Endothelial cell of umbilical vein (primary cell): ENCODE measurements around the gene NTNG1. TPM values are rescaled to one million over a fixed set of nuclear protein-coding genes. Genes with fewer than 3 reads are reported as not detected.

Source experiments
- BruUV-seq: library from RNA; stranded (reverse); fragments of 400-500 nt; replicated peaks from 2 replicates; lab custom pipeline; 2021; lab: Mats Ljungman, UMichigan
- CTCF ChIA-PET: fragments of 300-600, 350-600 bp; sonication (Branson Sonifier 250); formaldehyde crosslinking; loops from one replicate; lab custom pipeline; 2021; ENCODE audit warnings: antibody characterized with exemption, inconsistent platforms; lab: Charles Lee
- POLR2A ChIA-PET: fragments of 300-600, 350-600 bp; sonication (Branson Sonifier 250); formaldehyde crosslinking; loops from one replicate; lab custom pipeline; 2021; ENCODE audit warnings: antibody characterized with exemption, inconsistent platforms; lab: Charles Lee
- DNase-seq: peaks from one replicate; pipeline ENCODE4 v3.0.0-alpha.2; 2011; ENCODE audit warnings: low read depth, low spot score
- FAIRE-seq: peaks from 2 replicates; lab custom pipeline; 2011; peaks lifted over from hg19 to GRCh38; lab: Jason Lieb, UNC
- H2AFZ ChIP-seq: 2 replicates; pipeline ENCODE4 v1.6.0; 2012; ENCODE audit warnings: low read depth, low read length, control low read depth, inconsistent platforms
- H3K27ac ChIP-seq: 2 replicates; pipeline ENCODE4 v1.5.1; 2011; ENCODE audit warnings: low read depth, mild to moderate bottlenecking, control low read depth, low read length, moderate library complexity; ENCODE audit not compliant: insufficient read depth
- H3K27me3 ChIP-seq, 2 experiments: 2 replicates each; pipeline versions ENCODE4 v1.6.0 to v1.6.1; 2011; ENCODE audit warnings: low read length in 2 of 2, mixed read lengths in 1 of 2; ENCODE audit not compliant: control insufficient read depth in 2 of 2, insufficient read depth in 2 of 2
- H3K36me3 ChIP-seq, 2 experiments: 2 replicates in 1 of 2; 3 replicates in 1 of 2; pipeline ENCODE4 v1.5.1; 2011; ENCODE audit warnings: low read length in 2 of 2, mild to moderate bottlenecking in 1 of 2, moderate library complexity in 1 of 2; ENCODE audit not compliant: control insufficient read depth in 2 of 2, insufficient read depth in 2 of 2; ENCODE audit errors: extremely low read depth in 1 of 2
- H3K4me1 ChIP-seq: 3 replicates; pipeline ENCODE4 v1.5.1; 2011; ENCODE audit warnings: mild to moderate bottlenecking, low read length; ENCODE audit not compliant: control insufficient read depth, insufficient read depth; ENCODE audit errors: extremely low read depth
- H3K4me2 ChIP-seq: 2 replicates; pipeline ENCODE4 v1.6.1; 2011; ENCODE audit warnings: low read length, control low read depth, mixed read lengths; ENCODE audit not compliant: insufficient read depth
- H3K4me3 ChIP-seq, 3 experiments: fragments of 200-600 bp in 1 of 3; sonication (generic), shearing (Covaris generic) in 1 of 3; replicated peaks in 1 of 3; 2 replicates each; pipeline ENCODE4 v1.5.1; 2011 to 2016; ENCODE audit warnings: control low read depth in 3 of 3, low read length in 3 of 3, mild to moderate bottlenecking in 2 of 3, inconsistent platforms in 1 of 3, low read depth in 1 of 3, moderate library complexity in 1 of 3; ENCODE audit not compliant: insufficient read depth in 1 of 3
- H3K79me2 ChIP-seq: 2 replicates; pipeline ENCODE4 v1.6.0; 2012; ENCODE audit warnings: low read length, inconsistent platforms; ENCODE audit not compliant: control insufficient read depth, insufficient read depth
- H3K9ac ChIP-seq: replicated peaks from 2 replicates; pipeline ENCODE3; 2011; ENCODE audit warnings: low read length, control low read depth; ENCODE audit not compliant: insufficient read depth; ENCODE audit errors: extremely low read depth
- H3K9me1 ChIP-seq: replicated peaks from 3 replicates; pipeline ENCODE4 v1.6.0; 2011; ENCODE audit warnings: mild to moderate bottlenecking, low read length; ENCODE audit not compliant: control insufficient read depth, insufficient read depth; ENCODE audit errors: extremely low read depth
- H3K9me3 ChIP-seq: replicated peaks from 2 replicates; pipeline ENCODE4 v1.5.1; 2012; ENCODE audit warnings: low read length, inconsistent platforms; ENCODE audit not compliant: control insufficient read depth, insufficient read depth
- H4K20me1 ChIP-seq: replicated peaks from 2 replicates; pipeline ENCODE3; 2011; ENCODE audit warnings: mild to moderate bottlenecking, low read length; ENCODE audit not compliant: control insufficient read depth, insufficient read depth; ENCODE audit errors: extremely low read depth
- CTCF ChIP-seq, 2 donors: IDR thresholded peaks; 1 replicate in 1 of 2; 2 replicates in 1 of 2; pipeline ENCODE4 v1.5.1; 2011; ENCODE audit warnings: low read length in 2 of 2, mild to moderate bottlenecking in 2 of 2, moderate library complexity in 2 of 2, control low read depth in 1 of 2, inconsistent platforms in 1 of 2, low read depth in 1 of 2; ENCODE audit not compliant: insufficient read depth in 1 of 2; ENCODE audit errors: extremely low read depth in 1 of 2
- EZH2 ChIP-seq: IDR thresholded peaks from 2 replicates; pipeline ENCODE4 v1.6.1; 2012; ENCODE audit warnings: borderline replicate concordance, low read depth, mild to moderate bottlenecking, moderate library complexity, low read length, inconsistent platforms; ENCODE audit not compliant: severe bottlenecking
- FOS ChIP-seq: IDR thresholded peaks from 2 replicates; pipeline ENCODE4 v1.6.1; 2011; ENCODE audit warnings: mild to moderate bottlenecking, low read length, moderate library complexity, borderline replicate concordance; ENCODE audit not compliant: insufficient read depth
- JUN ChIP-seq: IDR thresholded peaks from 2 replicates; pipeline ENCODE4 v1.6.1; 2011; ENCODE audit warnings: borderline replicate concordance, low read depth; ENCODE audit not compliant: insufficient read length, insufficient read depth
- MYC ChIP-seq: IDR thresholded peaks from one replicate; pipeline ENCODE4 v1.6.1; 2011; ENCODE audit warnings: mild to moderate bottlenecking, low read depth, low read length
- POLR2A ChIP-seq: IDR thresholded peaks from 2 replicates; pipeline ENCODE4 v1.6.1; 2012; ENCODE audit warnings: low read depth, mild to moderate bottlenecking, control low read depth, low read length
- POLR2AphosphoS5 ChIP-seq: IDR thresholded peaks from 2 replicates; pipeline ENCODE4 v1.6.1; 2012; ENCODE audit warnings: low read depth, mild to moderate bottlenecking, control low read depth, low read length, moderate library complexity; ENCODE audit not compliant: insufficient read depth
- dilution Hi-C: fragments of 300-500 bp; cut with MboI; formaldehyde crosslinking; loops from one replicate; pipeline ENCODE4 v1.15.0; 2019; ENCODE audit warnings: low sequenced_read_pairs; ENCODE audit not compliant: extremely low pct_ligation_motif_present
- intact Hi-C: fragments of 100-400 bp; cut with micrococcal nuclease; formaldehyde crosslinking; loops from one replicate; pipeline ENCODE4 v1.10.0; 2022
- polyA plus RNA-seq, 4 experiments: library from polyadenylated mRNA; depleted of rRNA in 3 of 4; stranded (reverse) in 3 of 4; unstranded in 1 of 4; fragments of >200 nt; gene quantifications; 2 replicates each; pipeline versions ENCODE4 v1.2.1 to v1.2.3, GENCODE V29; 2011 to 2012; ENCODE audit warnings: missing spikeins in 1 of 4
- total RNA-seq: library from RNA; stranded (reverse); gene quantifications from 2 replicates; pipeline ENCODE4 v1.2.3, GENCODE V29; 2021

NTNG1 gene
- total and polyA plus RNA-seq, 2 donors (not counting 3 experiments of a cell fraction or from before 2014, with no cell fraction given), result not detected

GRCh38 chr1:107202007-107202406, 61.2 kb downstream of the NTNG1 start:
- BruUV-seq, result no TSS peak
- FAIRE-seq (no peak), DNase-seq (no peak)
- Histone ChIP-seq H3K27ac (no peak overlapping the region), H2AFZ (no peak overlapping the region), H3K9me1 (no peaks in the 10 kb centered on the region), H3K27me3 (no peaks in the 10 kb centered on the region), H3K4me2 (no peak overlapping the region), H3K4me1 (no peaks in the 10 kb centered on the region), H4K20me1 (no peaks in the 10 kb centered on the region), H3K9me3 (no peaks in the 10 kb centered on the region), H3K9ac (no peak overlapping the region), H3K79me2 (no peaks in the 10 kb centered on the region), H3K4me3 (no peak overlapping the region), H3K36me3 (no peaks in the 10 kb centered on the region)
- dilution Hi-C loops (no loop called here), intact Hi-C loops (no loop called here)
- CTCF ChIA-PET, result no interaction called here
- no peak for TF ChIP-seq CTCF (IDR thresholded peaks at IDR 0.05; ENCODE audit: extremely low read depth in 1 of 2, insufficient read depth in 1 of 2, low read depth in 1 of 2, low read length in 2 of 2)
- TF ChIP-seq EZH2, result no peak
- TF ChIP-seq MYC, result no peak
- no peak for TF ChIP-seq FOS
- TF ChIP-seq POLR2AphosphoS5, result no peak
- TF ChIP-seq POLR2A, result no peak
- POLR2A ChIA-PET, result no interaction called here

- no peak overlapping the region for H3K4me3 ChIP-seq
- TF ChIP-seq JUN (no peak), EZH2 (no peak), CTCF (IDR thresholded peaks at IDR 0.05; ENCODE audit: extremely low read depth in 1 of 2, insufficient read depth in 1 of 2, low read depth in 1 of 2, low read length in 2 of 2) (no peak)
- POLR2A ChIA-PET, result no interaction called here
- H3K4me1 ChIP-seq, result no peaks in the 10 kb centered on the region
- dilution Hi-C loops (no loop called here), intact Hi-C loops (no loop called here)
- no peak overlapping the region for H2AFZ ChIP-seq
- no peak overlapping the region for H3K4me2 ChIP-seq
- H4K20me1 ChIP-seq, result no peaks in the 10 kb centered on the region
- no peaks in the 10 kb centered on the region for H3K36me3 ChIP-seq
- no peak overlapping the region for H3K9ac ChIP-seq
- no peak overlapping the region for H3K27ac ChIP-seq
- H3K27me3 ChIP-seq, result no peaks in the 10 kb centered on the region
- no TSS peak for BruUV-seq
- no peaks in the 10 kb centered on the region for H3K9me3 ChIP-seq
- CTCF ChIA-PET, result no interaction called here
- no peaks in the 10 kb centered on the region for H3K9me1 ChIP-seq
- no peak for FAIRE-seq
- DNase-seq, result no peak
- no peaks in the 10 kb centered on the region for H3K79me2 ChIP-seq
These were observed 72.4 kb downstream of the NTNG1 start for GRCh38 chr1:107213225-107213624.
